SJCRH30 (cell line): ENCODE results near the gene HSCB. TPM values are rescaled to one million over a fixed set of nuclear protein-coding genes. Genes with fewer than 3 reads are reported as not detected.
"Not testable (repeated sequence)": the region's sequence is repeated elsewhere in the genome, so short reads cannot be mapped to it uniquely, and the experiment has no call there.

Experiments
- DNase-seq, 2 experiments: peaks; one replicate each; pipeline ENCODE4 v3.0.0-alpha.2; 2015 to 2020
- H3K27ac ChIP-seq: fragments of 250-450 bp; sonication (Bioruptor Pico); 2 replicates; pipeline ENCODE4 v1.5.1; 2020; ENCODE audit warnings: mild to moderate bottlenecking, moderate library complexity
- H3K27me3 ChIP-seq: fragments of 250-450 bp; sonication (Bioruptor Pico); 2 replicates; pipeline ENCODE4 v1.5.1; 2020; ENCODE audit warnings: mild to moderate bottlenecking, moderate library complexity
- H3K36me3 ChIP-seq: fragments of 250-450 bp; sonication (Bioruptor Pico); 2 replicates; pipeline ENCODE4 v1.5.1; 2020; ENCODE audit warnings: mild to moderate bottlenecking, moderate library complexity
- H3K4me1 ChIP-seq: fragments of 250-450 bp; sonication (Bioruptor Pico); 2 replicates; pipeline ENCODE4 v1.5.1; 2020; ENCODE audit warnings: mild to moderate bottlenecking, moderate library complexity
- H3K4me3 ChIP-seq: fragments of 250-450 bp; sonication (Bioruptor Pico); 2 replicates; pipeline ENCODE4 v1.5.1; 2020; ENCODE audit warnings: mild to moderate bottlenecking, moderate library complexity
- H3K9me3 ChIP-seq: fragments of 250-450 bp; sonication (Bioruptor Pico); replicated peaks from 2 replicates; pipeline ENCODE4 v1.5.1; 2020; ENCODE audit warnings: mild to moderate bottlenecking, moderate library complexity
- total RNA-seq: library from RNA; depleted of rRNA; stranded (reverse); fragments of >200 nt; shearing (Covaris generic); gene quantifications from 2 replicates; pipeline ENCODE4 v1.2.3, GENCODE V29; 2014

HSCB gene
- total RNA-seq, 1 experiment from 2014 or later = 10.0 TPM

GRCh38 chr22:28728002-28728401 lies 13.8 kb upstream of the HSCB start:
- no peaks in the 10 kb centered on the region for H3K9me3 ChIP-seq
- H3K27me3 ChIP-seq = no peaks in the 10 kb centered on the region
- H3K27ac ChIP-seq = no peak overlapping the region
- no peak for DNase-seq
- no peak overlapping the region for H3K4me3 ChIP-seq
- H3K4me1 ChIP-seq = no peaks in the 10 kb centered on the region
- peaks cover 13% of the 10 kb centered on the region for H3K36me3 ChIP-seq

GRCh38 chr22:28728621-28729313 lies 13.1 kb upstream of the HSCB start:
- H3K9me3 ChIP-seq = no peaks in the 10 kb centered on the region
- H3K27me3 ChIP-seq = no peaks in the 10 kb centered on the region
- no peak for DNase-seq
- no peaks in the 10 kb centered on the region for H3K4me1 ChIP-seq
- no peak overlapping the region for H3K4me3 ChIP-seq
- no peak overlapping the region for H3K27ac ChIP-seq
- H3K36me3 ChIP-seq = peaks cover 15% of the 10 kb centered on the region

DNA sequence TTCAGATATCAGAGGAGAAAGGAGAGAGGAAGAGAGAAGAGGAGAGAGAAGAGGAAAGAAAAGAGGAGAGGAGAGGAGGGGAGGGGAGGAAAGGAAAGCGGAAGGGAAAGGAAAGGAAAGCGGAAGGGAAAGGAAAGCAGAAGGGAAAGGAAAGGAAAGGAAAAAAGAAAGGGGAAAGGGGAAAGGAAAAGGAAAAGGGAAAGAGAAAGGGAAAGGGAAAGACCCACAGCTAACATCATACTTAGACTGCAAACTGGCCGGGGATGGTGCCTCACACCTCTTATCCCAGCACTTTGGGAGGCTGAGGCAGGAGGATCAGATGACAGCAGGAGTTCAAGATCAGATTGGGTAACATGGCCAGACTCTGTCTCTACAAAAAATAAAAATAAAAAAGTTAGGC lies 11.7 kb upstream of the HSCB start:
- Histone ChIP-seq H3K4me3 (no peak overlapping the region), H3K9me3 (no peaks in the 10 kb centered on the region), H3K27me3 (no peaks in the 10 kb centered on the region), H3K36me3 (peaks cover 8% of the 10 kb centered on the region), H3K4me1 (no peaks in the 10 kb centered on the region), H3K27ac (no peak overlapping the region)
- DNase-seq = no peak

DNA sequence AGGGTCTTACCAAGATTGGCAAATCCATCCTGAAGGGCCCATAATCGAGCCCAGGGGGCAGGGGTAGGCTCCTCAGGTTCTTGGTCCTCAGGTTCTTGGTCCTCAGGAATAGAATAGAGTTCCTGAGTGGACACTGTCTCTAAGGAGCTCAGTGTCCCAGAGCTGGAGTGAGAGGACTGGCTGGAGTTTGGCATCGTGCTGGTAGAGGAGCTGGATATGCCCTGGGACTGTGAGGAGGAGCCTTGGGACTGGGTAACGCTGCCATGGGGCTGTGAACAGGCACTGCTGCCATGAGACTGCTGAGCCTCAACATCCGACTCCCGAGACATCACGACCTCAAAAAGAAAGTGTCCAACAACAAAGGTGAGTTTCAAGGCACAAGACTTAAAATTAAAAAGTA lies 7.4 kb upstream of the HSCB start:
- H3K4me3 ChIP-seq = no peak overlapping the region
- H3K9me3 ChIP-seq = no peaks in the 10 kb centered on the region
- no peak for DNase-seq
- H3K27me3 ChIP-seq = no peaks in the 10 kb centered on the region
- no peaks in the 10 kb centered on the region for H3K4me1 ChIP-seq
- H3K27ac ChIP-seq = no peak overlapping the region
- H3K36me3 ChIP-seq = peaks cover 8% of the 10 kb centered on the region

GRCh38 chr22:28736301-28737155 lies 5.3 kb upstream of the HSCB start:
- Histone ChIP-seq H3K27ac (no peak overlapping the region), H3K9me3 (no peaks in the 10 kb centered on the region), H3K36me3 (peaks cover 8% of the 10 kb centered on the region), H3K4me1 (0 out of 2 replicates have a peak, but pooled peaks cover 3% of the 10 kb centered on the region), H3K27me3 (no peaks in the 10 kb centered on the region), H3K4me3 (no peak overlapping the region)
- no peak for DNase-seq

DNA sequence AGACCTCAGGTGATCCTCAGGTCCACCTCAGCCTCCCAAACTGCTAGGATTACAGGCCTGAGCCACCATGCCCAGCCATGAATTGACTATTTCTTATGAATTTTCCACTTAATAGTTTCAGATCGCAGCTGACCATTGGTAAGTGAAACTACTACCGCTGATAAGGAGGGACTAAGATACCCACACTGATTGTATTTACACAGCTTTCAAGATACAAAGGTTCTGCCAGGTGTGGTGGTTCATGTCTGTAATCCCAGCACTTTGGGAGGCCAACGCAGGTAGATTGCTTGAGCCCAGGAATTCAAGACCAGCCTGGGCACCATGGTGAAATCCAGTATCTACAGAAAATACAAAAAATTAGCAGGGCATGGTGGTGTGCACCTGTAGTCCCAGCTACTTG lies 4.1 kb upstream of the HSCB start:
- Histone ChIP-seq H3K9me3 (no peaks in the 10 kb centered on the region), H3K36me3 (peaks cover 8% of the 10 kb centered on the region), H3K27ac (no peak overlapping the region), H3K4me1 (0 out of 2 replicates have a peak, but pooled peaks cover 3% of the 10 kb centered on the region), H3K4me3 (no peak overlapping the region), H3K27me3 (no peaks in the 10 kb centered on the region)
- DNase-seq = no peak

DNA sequence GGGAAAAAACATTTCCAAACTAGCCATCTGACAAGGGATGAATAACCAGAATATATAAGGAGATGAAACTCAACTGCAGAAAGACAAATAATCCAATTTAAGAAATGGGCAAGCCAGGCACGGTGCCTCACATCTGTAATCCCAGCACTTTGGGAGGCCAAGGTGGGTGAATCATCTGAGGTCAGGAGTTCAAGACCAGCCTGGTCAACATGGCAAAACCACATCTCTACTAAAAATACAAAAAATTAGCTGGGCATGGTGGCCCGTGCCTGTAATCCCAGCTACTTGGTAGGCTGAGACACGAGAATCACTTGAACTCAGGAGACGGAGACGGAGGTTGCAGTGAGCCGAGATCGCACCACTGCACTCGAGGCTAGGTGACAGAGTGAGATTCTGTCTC lies 3.0 kb upstream of the HSCB start:
- H3K9me3 ChIP-seq, H3K27ac ChIP-seq, H3K27me3 ChIP-seq, H3K4me1 ChIP-seq, H3K4me3 ChIP-seq, DNase-seq, H3K36me3 ChIP-seq: not testable (repeated sequence)

DNA sequence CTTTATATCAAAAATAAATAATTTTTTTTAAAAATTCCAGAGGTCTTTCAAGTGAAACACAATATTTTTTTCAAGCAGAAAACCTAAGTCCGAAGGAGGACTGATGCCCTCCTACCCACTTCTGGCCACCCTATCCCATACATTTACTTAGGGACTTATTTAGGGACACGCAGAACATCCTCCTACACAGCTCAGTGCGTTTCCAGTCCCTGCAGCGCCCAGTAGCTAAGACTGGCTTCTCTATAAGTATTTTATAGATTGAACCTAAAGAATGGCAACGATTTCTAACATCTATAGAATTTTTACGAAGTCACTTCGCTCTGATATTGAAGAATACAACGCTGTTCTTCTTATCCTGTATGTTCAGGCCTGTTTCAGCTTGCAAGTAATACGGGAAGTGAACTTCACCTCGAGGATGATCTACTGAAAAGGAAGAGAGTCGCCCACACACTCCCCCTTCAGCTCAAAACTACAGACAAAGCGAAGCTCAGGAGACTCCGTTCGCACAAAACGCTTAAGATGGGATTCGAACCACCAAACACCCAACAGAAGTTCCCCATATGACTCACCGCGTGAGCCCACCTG lies 547 bp upstream of the HSCB start:
- Histone ChIP-seq H3K9me3 (no peaks in the 10 kb centered on the region), H3K27me3 (no peaks in the 10 kb centered on the region), H3K36me3 (peaks cover 11% of the 10 kb centered on the region; the same call in 1 of the 2 replicates), H3K4me3 (peak overlapping the region; percentile 96), H3K4me1 (0 out of 2 replicates have a peak, but pooled peaks cover 3% of the 10 kb centered on the region), H3K27ac (peak overlapping the region; percentile 94)
- peak in 1 of 2 experiments; percentile 6 for DNase-seq

DNA sequence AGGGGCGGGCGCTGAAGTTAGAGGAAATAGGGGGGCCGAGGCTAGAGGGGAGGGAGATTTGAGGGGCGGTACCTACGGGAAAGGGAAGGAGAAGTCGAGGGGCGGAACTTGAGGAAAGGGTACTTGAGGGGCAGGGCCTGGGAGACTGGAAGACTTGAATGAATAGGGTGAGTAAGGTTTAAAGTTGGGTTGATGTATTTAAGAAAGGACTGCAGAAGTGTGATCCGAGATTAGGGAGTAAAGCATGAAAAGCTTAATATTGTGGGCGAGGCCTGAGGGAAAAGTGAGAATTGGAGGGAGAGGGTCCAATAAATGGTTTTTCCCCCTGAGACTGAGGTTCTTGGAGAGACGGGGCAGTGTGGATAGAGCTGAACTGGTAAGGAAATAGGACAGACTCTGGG lies 723 bp downstream of the HSCB start:
- Histone ChIP-seq H3K4me1 (0 out of 2 replicates have a peak, but pooled peaks cover 3% of the 10 kb centered on the region), H3K9me3 (no peaks in the 10 kb centered on the region), H3K27ac (peak overlapping the region; percentile 94), H3K4me3 (peak overlapping the region; percentile 96), H3K27me3 (no peaks in the 10 kb centered on the region), H3K36me3 (peaks cover 11% of the 10 kb centered on the region; the same call in 1 of the 2 replicates)
- DNase-seq = no peak

DNA sequence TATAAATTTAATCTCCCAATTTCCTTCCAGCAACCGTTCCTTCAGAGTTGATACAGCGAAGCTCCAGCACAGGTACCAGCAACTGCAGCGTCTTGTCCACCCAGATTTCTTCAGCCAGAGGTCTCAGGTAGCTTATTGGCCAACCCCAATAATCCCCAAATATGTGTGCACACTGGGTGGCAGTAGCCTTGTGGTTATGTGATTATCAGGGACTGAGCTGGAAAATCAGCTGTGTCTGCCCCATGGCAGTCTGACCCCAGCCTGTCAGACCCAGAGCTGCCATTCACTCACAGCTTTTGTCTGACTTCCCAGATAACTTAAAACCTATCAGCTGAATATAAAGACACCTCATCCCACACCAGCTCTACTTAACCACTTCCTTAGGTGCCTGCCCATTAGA lies 2.0 kb downstream of the HSCB start:
- Histone ChIP-seq H3K4me3 (no peak overlapping the region), H3K9me3 (no peaks in the 10 kb centered on the region), H3K4me1 (0 out of 2 replicates have a peak, but pooled peaks cover 3% of the 10 kb centered on the region), H3K36me3 (peaks cover 11% of the 10 kb centered on the region; the same call in 1 of the 2 replicates), H3K27me3 (no peaks in the 10 kb centered on the region), H3K27ac (no peak overlapping the region)
- DNase-seq = no peak

- Histone ChIP-seq H3K27ac (no peak overlapping the region), H3K36me3 (peaks cover 9% of the 10 kb centered on the region), H3K9me3 (no peaks in the 10 kb centered on the region; the same call in 1 of the 2 replicates), H3K27me3 (no peaks in the 10 kb centered on the region), H3K4me1 (no peaks in the 10 kb centered on the region), H3K4me3 (no peak overlapping the region)
- DNase-seq = no peak
These were observed 8.6 kb downstream of the HSCB start for GRCh38 chr22:28750471-28750881.

- DNase-seq = not testable (repeated sequence)
These were observed 12.7 kb downstream of the HSCB start for GRCh38 chr22:28754512-28754911.

DNA sequence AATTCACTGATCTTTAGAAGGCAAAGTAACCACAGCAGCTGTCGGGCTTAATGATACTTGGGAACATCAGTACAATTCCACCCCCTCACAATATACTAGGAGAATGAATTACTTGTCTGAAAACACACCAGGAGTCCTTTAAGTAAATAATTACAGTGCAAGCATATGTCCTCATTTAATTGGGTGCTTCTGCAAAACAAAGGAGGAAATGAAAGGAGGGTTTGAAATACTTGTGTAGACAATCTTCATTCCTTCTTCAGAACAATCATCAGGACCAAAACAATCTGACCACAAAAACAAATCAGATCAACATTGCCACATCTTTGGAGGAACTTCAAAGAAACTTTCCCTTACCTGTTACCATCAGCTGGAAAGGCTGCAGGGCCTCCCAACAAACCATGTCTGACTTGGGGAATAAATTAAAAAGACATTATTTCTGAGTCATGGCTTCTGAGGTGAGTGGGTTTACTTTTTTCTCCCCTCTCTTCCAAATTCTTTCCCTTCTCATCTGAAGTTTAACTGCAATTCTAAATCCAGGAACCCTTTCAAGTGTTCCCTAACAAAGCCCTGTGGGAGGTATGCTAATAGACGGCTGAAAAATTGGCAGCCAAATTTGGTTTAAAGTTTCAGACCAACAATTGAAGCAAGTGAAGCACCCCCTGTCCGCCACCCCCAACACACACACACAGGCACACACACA lies 18.2 kb downstream of the HSCB start:
- Histone ChIP-seq H3K9me3 (no peaks in the 10 kb centered on the region; the same call in 1 of the 2 replicates), H3K27ac (no peak overlapping the region)
- peak in 1 of 2 experiments; percentile 51 for DNase-seq

More at GRCh38 chr22:28754512-28754911, 12.7 kb downstream of the HSCB start:
- not testable (repeated sequence) for H3K36me3 ChIP-seq, H3K27ac ChIP-seq, H3K27me3 ChIP-seq, H3K9me3 ChIP-seq, H3K4me3 ChIP-seq, H3K4me1 ChIP-seq

DNA sequence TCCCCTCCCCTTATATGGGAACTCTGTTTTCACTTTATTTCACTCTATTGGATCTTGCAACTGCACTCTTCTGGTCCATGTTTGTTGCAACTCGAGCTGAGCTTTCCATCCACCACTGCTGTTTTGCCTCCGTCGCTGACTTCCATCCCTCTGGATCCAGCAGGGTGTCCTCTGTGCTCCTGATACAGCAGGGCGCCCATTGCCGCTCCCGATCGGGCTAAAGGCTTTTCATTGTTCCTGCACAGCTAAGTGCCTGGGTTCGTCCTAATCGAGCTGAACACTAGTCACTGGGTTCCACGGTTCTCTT lies 19.6 kb downstream of the HSCB start:
- no peak for DNase-seq
- Histone ChIP-seq H3K9me3 (no peaks in the 10 kb centered on the region), H3K4me3 (no peak overlapping the region), H3K4me1 (peaks cover 8% of the 10 kb centered on the region; the same call in 1 of the 2 replicates), H3K36me3 (no peaks in the 10 kb centered on the region), H3K27ac (no peak overlapping the region), H3K27me3 (no peaks in the 10 kb centered on the region)

More for the DNA sequence above, 18.2 kb downstream of the HSCB start:
- no peak overlapping the region for H3K4me3 ChIP-seq
- no peaks in the 10 kb centered on the region for H3K27me3 ChIP-seq
- peaks cover 8% of the 10 kb centered on the region; the same call in 1 of the 2 replicates for H3K4me1 ChIP-seq
- no peaks in the 10 kb centered on the region for H3K36me3 ChIP-seq
